Thyroid gland (tissue), 4 donors: ENCODE data around the gene RETREG1. TPM values are rescaled to one million over a fixed set of nuclear protein-coding genes. Genes with fewer than 3 reads are reported as not detected.
A peak's percentile ranks its signal among the peaks of the same experiment; 100 is the strongest.

ENCODE experiments used
- DNase-seq, 2 donors: peaks; one replicate each; pipeline ENCODE4 v3.0.0-alpha.2; 2019
- H3K27ac ChIP-seq, 3 donors: fragments of 200-600 bp; sonication (generic); 1 replicate in 2 of 3; 2 replicates in 1 of 3; pipeline ENCODE4 v1.5.1; 2016 to 2019; ENCODE audit warnings: mild to moderate bottlenecking in 1 of 3, moderate library complexity in 1 of 3
- H3K27me3 ChIP-seq: fragments of 200-600 bp; sonication (generic); one replicate; pipeline ENCODE4 v1.5.1; 2019
- H3K36me3 ChIP-seq, 2 donors: fragments of 200-600 bp; sonication (generic); one replicate each; pipeline ENCODE4 v1.5.1; 2016 to 2019
- H3K4me1 ChIP-seq, 2 donors: fragments of 200-600 bp; sonication (generic); one replicate each; pipeline ENCODE4 v1.5.1; 2017 to 2019
- H3K4me3 ChIP-seq, 3 donors: fragments of 200-600 bp; sonication (generic); replicated peaks in 1 of 3; 1 replicate in 2 of 3; 2 replicates in 1 of 3; pipeline ENCODE4 v1.5.1; 2016; ENCODE audit warnings: mild to moderate bottlenecking in 1 of 3
- H3K9me3 ChIP-seq: fragments of 200-600 bp; sonication (generic); one replicate; pipeline ENCODE4 v1.5.1; 2017
- POLR2A ChIP-seq, 2 donors: fragments of 450-650 bp; IDR thresholded peaks; one replicate each; pipeline ENCODE4 v1.6.1; 2017; ENCODE audit warnings: antibody characterized with exemption in 2 of 2, mild to moderate bottlenecking in 2 of 2, moderate library complexity in 1 of 2
- WGBS, 2 donors: methylation state at CpG; one replicate each; pipeline ENCODE4 v1.1.5; 2017; 5-methylcytosine and 5-hydroxymethylcytosine counted together
- intact Hi-C: fragments of 100-400 bp; cut with DNase I; formaldehyde crosslinking; loops from one replicate; pipeline ENCODE4 v1.15.1; 2023
- total RNA-seq, 4 donors: library from RNA; depleted of rRNA; stranded (reverse); fragments of >200 nt; gene quantifications; one replicate each; pipeline ENCODE4 v1.2.3, GENCODE V29; 2016
- TF ChIP-seq, protein P1 (sequence below), 6 experiments: fragments of 200-600 bp in 3 of 6; fragments of 450-650 bp in 3 of 6; sonication (generic) in 3 of 6; IDR thresholded peaks; one replicate each; pipeline ENCODE4 v1.5.1; 2016 to 2019; ENCODE audit warnings: antibody characterized with exemption in 6 of 6, mild to moderate bottlenecking in 2 of 6, inconsistent platforms in 1 of 6, moderate library complexity in 1 of 6

The RETREG1 gene
- total RNA-seq, 4 donors from 2014 or later = 14.8 to 22.1 (median 17.9) TPM

DNA sequence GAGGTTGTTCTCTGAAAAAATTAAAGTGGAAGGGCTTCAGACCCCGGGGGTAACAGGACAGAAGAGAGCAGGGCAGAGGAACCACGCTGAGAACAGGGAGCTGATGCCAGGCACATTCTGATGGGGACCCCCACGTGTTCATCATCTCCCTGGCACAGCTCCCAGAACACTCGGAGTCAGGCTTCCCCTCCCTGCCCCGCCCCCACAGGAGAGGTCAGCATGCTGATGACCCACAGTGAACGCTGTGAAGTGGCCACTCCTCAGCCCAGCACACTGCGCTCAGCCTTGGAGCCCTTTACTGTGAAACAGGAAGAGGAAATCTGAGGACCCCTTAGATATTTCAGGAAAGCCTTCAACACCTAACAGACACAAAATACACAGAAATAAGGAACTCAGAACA, 16.4 kb downstream of the RETREG1 start:
- DNase-seq = peak; percentile 85 to 92
- intact Hi-C loops = no loop called here
- Histone ChIP-seq H3K9me3 (no peaks in the 10 kb centered on the region), H3K4me3 (no peak overlapping the region), H3K4me1 (peaks cover 8 to 15% of the 10 kb centered on the region in 2 donors), H3K27me3 (no peaks in the 10 kb centered on the region), H3K27ac (no peak overlapping the region), H3K36me3 (no peaks in the 10 kb centered on the region)
- WGBS, 2 donors = 3 to 9% methylated on average over 6 to 7 of the region's 7 CpGs
- TF ChIP-seq, protein P1, sequence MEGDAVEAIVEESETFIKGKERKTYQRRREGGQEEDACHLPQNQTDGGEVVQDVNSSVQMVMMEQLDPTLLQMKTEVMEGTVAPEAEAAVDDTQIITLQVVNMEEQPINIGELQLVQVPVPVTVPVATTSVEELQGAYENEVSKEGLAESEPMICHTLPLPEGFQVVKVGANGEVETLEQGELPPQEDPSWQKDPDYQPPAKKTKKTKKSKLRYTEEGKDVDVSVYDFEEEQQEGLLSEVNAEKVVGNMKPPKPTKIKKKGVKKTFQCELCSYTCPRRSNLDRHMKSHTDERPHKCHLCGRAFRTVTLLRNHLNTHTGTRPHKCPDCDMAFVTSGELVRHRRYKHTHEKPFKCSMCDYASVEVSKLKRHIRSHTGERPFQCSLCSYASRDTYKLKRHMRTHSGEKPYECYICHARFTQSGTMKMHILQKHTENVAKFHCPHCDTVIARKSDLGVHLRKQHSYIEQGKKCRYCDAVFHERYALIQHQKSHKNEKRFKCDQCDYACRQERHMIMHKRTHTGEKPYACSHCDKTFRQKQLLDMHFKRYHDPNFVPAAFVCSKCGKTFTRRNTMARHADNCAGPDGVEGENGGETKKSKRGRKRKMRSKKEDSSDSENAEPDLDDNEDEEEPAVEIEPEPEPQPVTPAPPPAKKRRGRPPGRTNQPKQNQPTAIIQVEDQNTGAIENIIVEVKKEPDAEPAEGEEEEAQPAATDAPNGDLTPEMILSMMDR (IDR thresholded peaks at IDR 0.05) = no peak
- no peak for TF ChIP-seq POLR2A (IDR thresholded peaks at IDR 0.05)

DNA sequence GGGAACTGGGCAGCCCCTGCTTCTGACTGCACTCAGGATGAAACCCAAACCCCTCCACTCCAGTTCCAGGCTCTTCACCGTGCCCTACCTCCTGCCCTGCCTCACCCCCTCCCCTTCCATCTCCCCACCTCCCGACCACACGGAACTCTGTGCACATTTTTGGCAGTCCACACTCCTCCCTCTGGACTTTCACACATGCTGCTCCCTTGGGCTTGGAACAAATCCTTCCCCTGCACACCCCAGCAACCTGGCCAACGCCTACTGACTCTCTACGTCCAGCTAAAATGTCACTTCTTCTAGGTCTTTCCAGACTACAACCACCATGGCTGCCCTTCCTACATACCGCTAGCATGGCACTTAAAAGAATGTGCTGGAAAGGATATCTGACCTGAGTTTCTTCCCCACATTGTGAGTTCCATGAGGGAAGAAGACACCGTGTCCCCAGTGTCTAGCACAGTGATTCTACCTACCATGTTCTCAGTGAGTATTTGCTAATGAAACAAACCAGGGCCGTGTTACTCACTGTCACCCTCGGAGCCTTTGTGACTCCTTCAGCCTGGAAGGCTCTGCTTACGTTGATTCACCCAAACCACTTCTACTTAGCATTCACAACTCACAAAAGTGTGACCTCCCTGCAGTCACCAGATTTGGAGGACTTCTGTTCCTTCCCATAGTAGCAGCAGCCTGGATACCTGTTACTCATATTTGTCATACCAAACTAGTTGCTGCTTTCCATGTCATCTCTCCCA, 18.7 kb downstream of the RETREG1 start:
- H3K27ac ChIP-seq = no peak overlapping the region
- TF ChIP-seq, protein P1 (IDR thresholded peaks at IDR 0.05) = no peak
- TF ChIP-seq POLR2A (IDR thresholded peaks at IDR 0.05) = no peak
- H3K36me3 ChIP-seq = no peaks in the 10 kb centered on the region
- no peaks in the 10 kb centered on the region for H3K9me3 ChIP-seq
- no peak for DNase-seq
- intact Hi-C loops = no loop called here
- H3K27me3 ChIP-seq = no peaks in the 10 kb centered on the region
- H3K4me3 ChIP-seq = no peak overlapping the region
- WGBS, 2 donors = 69 to 72% methylated on average over 10 of the region's 10 CpGs
- peaks cover 8 to 15% of the 10 kb centered on the region in 2 donors for H3K4me1 ChIP-seq

GRCh38 chr5:16596581-16596940, 20.2 kb downstream of the RETREG1 start:
- Histone ChIP-seq H3K4me1 (peaks cover 8 to 15% of the 10 kb centered on the region in 2 donors), H3K4me3 (no peak overlapping the region), H3K27ac (no peak overlapping the region), H3K9me3 (no peaks in the 10 kb centered on the region), H3K27me3 (no peaks in the 10 kb centered on the region), H3K36me3 (no peaks in the 10 kb centered on the region)
- intact Hi-C loops = no loop called here
- TF ChIP-seq, protein P1 (IDR thresholded peaks at IDR 0.05) = no peak
- TF ChIP-seq POLR2A (IDR thresholded peaks at IDR 0.05) = no peak
- 87 to 93% methylated on average over 5 of the region's 5 CpGs for WGBS, 2 donors
- DNase-seq = no peak

DNA sequence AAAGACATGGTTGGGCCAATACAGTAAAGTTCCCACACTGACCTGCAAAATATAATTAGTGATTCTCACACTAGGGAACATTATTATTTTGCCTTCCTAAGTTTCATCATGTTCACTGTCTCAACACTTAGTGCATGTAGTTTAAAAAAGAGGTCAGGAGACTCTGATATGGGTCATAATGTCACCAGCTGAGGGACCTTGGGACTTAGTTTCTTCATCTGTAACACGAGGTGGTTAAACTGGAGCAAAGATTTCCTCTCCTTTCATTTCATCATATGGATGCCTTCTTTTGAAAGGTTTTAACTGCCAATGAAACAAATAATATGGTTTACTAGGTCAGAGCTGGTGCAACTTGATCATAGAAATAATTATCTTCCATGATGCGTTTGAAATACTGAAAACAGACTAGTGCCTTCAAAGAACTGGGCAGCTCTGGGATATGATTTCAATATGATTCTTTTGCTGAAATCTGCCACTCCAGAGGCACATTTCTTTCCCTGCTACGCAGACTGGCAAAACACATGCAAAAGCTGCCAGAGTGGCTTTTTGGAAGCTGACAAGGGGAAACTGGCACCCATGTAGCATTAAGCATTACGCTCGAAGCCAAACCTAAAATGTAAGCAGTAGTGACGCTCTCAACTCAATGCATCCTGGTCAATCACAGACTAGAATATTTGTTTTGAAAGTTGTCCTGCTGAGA, 20.8 kb downstream of the RETREG1 start:
- intact Hi-C loops = no loop called here
- DNase-seq = no peak
- no peak overlapping the region for H3K27ac ChIP-seq

More for the DNA sequence above, 20.8 kb downstream of the RETREG1 start:
- WGBS, 2 donors = 89 to 94% methylated on average over 6 of the region's 6 CpGs
- H3K4me1 ChIP-seq = peaks cover 8 to 14% of the 10 kb centered on the region in 2 donors
- no peak overlapping the region for H3K4me3 ChIP-seq
- no peaks in the 10 kb centered on the region for H3K27me3 ChIP-seq
- TF ChIP-seq, protein P1 (IDR thresholded peaks at IDR 0.05) = no peak
- no peak for TF ChIP-seq POLR2A (IDR thresholded peaks at IDR 0.05)
- no peaks in the 10 kb centered on the region for H3K36me3 ChIP-seq
- H3K9me3 ChIP-seq = no peaks in the 10 kb centered on the region
